PFSK-1 (cell line): Measurements from ENCODE around the gene TULP3.

Experiments used
- POLR2AphosphoS5 ChIP-seq: IDR thresholded peaks from 2 replicates; pipeline ENCODE4 v1.6.1; 2012; ENCODE audit warnings: low read depth, mild to moderate bottlenecking, control low read depth, low read length, moderate library complexity
- SIN3A ChIP-seq: IDR thresholded peaks from 2 replicates; pipeline ENCODE4 v1.6.1; 2012; ENCODE audit warnings: mild to moderate bottlenecking, low read length, moderate library complexity, borderline replicate concordance; ENCODE audit not compliant: insufficient read depth
- TAF1 ChIP-seq: IDR thresholded peaks from 2 replicates; pipeline ENCODE4 v1.6.1; 2012; ENCODE audit warnings: low read length, control low read depth, borderline replicate concordance; ENCODE audit not compliant: insufficient read depth

GRCh38 chr12:2933586-2933985 is 42.9 kb downstream of the TULP3 start:
- TF ChIP-seq POLR2AphosphoS5 (no peak), SIN3A (no peak), TAF1 (no peak)
